GM12874 (cell line): ENCODE data around the gene ATP1B4.

ENCODE experiments used
- CTCF ChIP-seq: IDR thresholded peaks from 2 replicates; pipeline ENCODE4 v1.5.1; 2011; ENCODE audit warnings: low read depth, mild to moderate bottlenecking, control low read depth, low read length, moderate library complexity; ENCODE audit not compliant: insufficient read depth

Gene ATP1B4

GRCh38 chrX:120361764-120362305, at the start of gene ATP1B4:
Gene ATP1B4 (plus strand): TSS chrX:120362089. CDS start chrX:120362169, 80 bp downstream.
- no peak for TF ChIP-seq CTCF

- no peak for TF ChIP-seq CTCF
These were observed 46.1 kb upstream of the ATP1B4 start for GRCh38 chrX:120315776-120316175.

GRCh38 chrX:120316587-120317283, 45.2 kb upstream of the ATP1B4 start:
- no peak for TF ChIP-seq CTCF

GRCh38 chrX:120318411-120318810, 43.5 kb upstream of the ATP1B4 start:
- no peak for TF ChIP-seq CTCF

GRCh38 chrX:120321520-120322281, 40.2 kb upstream of the ATP1B4 start:
- no peak for TF ChIP-seq CTCF

- no peak for TF ChIP-seq CTCF
These were observed 30.8 kb upstream of the ATP1B4 start for GRCh38 chrX:120331116-120331515.

GRCh38 chrX:120332394-120332793, 29.5 kb upstream of the ATP1B4 start:
- no peak for TF ChIP-seq CTCF
